Activated CD4-positive, alpha-beta T cell treated with anti-CD3 and anti-CD28 coated beads for 1 hour (primary cell): ENCODE data around the gene HID1.
"Not testable (repeated sequence)": the region's sequence is repeated elsewhere in the genome, so short reads cannot be mapped to it uniquely, and the experiment has no call there.

Experiments
- DNase-seq: peaks from one replicate; pipeline ENCODE4 v3.0.0-alpha.2; 2020

Gene HID1

DNA sequence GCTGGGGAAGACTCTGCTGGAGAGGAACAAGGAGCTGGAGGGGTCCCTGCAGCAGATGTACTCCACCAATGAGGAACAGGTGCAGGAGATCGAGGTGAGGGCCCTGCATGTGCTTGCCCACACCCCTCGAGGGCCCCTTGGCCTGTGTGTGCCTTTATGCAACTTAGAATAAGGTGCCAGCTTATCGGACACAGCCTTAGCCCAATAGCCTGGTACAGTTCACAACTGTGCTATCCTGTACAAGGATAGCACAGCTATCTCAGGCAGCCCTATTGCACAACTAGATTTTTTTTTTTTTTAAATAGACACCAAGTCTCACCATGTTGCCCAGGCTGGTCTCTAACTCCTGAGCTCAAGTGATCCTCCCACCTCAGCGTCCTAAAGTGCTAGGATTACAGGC, 27.0 kb upstream of the HID1 start:
- no peak for DNase-seq

DNA sequence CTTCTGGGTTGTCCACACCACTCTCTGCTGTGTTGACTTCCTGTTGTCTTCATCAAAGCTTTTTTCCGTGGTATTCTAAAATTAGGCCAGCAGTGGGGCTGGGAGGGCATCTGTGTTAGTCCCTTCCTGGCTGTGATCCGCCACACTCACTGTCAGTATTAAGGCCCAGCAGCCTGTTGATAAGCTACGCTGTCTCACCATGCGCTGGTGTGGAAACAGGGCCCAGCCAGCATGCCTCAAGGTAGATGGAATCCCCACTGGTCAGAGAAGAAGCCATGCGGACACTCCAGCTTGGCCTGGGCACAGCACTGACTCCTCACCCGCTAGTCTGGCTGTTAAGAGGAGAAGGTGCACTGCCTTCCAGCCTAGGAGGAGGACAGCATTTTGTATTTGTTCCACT, 26.2 kb upstream of the HID1 start:
- no peak for DNase-seq

DNA sequence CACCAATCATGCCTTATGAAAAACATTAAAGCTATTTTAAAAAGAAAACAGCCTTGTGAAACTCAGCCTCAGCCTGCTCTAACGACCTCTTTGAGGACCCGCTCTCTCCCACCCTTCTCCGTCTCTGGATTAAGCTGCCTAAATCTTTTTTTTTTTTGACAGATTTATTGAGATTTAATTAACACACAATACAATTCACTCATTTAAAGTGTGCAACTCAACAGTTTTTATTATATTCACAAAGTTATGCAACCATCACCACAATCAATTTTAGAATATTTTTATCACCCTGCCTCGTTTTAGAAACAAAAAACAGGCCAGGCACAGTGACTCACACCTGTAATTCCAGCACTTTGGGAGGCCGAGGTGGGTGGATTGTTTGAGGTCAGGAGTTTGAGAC, 23.3 kb upstream of the HID1 start:
- DNase-seq: no peak

DNA sequence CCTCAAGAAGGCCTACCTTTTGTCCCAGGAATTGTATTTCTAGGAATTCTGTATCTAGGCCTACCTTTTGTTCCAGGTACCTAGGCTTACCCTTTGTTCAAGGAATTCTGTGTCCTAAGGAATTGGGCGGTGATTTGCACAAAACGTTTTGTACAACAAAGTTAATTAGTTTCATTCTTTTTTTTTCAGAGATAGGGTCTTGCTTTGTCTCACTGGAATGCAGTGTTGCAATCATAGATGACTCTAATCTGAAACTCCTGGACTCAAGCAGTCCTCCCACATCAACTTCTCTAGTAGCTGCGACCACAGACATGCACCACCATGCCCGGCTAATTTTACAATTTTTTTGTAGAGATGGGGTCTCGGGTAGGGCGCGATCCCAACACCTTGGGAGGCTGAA, 21.9 kb upstream of the HID1 start:
- DNase-seq: no peak

DNA sequence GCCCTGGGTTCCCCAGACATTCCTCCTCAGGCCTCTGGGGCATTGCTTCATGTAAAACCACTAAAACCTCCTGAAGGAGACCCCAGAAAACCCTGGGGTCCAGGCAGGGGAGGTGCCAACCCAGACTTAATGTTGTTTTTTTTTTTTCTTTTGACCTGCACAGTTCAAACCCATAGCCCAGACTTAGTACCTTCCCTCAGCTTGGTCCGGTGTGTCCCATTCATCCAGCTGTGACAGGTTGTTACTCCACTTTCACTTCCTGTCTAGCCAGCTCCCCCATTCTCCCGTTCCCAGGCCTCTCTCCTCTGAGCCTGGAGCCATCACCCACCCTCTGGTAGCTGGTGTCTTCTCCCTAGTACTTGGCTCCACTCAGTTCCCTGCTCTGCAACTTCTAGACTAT, 19.7 kb upstream of the HID1 start:
- no peak for DNase-seq

DNA sequence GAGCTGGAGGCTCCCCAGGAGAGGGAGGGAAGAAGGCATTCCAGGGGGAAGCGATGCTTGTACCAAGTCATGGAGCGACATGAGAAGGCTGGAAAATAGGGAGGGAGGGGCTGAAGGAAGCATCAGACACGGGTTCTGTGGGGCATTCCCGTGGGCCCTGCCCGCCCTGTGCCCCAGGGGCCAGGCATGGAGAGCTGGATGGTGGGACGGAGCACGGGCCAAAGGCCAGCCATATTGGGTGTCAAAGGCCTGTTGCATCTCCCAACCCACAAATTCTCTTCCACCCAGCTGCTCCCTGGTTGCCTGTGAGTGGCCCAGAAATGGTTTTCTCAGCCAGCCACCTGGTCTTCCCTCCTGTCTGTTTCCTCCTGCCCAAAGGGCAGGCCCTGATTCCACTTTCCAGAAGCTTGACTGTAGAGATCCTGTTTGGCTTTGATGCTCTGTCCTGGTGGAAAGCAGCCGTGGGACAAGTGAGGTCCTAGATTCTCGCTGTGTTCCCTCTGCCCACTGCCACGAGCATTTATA, 18.1 kb upstream of the HID1 start:
- no peak for DNase-seq

DNA sequence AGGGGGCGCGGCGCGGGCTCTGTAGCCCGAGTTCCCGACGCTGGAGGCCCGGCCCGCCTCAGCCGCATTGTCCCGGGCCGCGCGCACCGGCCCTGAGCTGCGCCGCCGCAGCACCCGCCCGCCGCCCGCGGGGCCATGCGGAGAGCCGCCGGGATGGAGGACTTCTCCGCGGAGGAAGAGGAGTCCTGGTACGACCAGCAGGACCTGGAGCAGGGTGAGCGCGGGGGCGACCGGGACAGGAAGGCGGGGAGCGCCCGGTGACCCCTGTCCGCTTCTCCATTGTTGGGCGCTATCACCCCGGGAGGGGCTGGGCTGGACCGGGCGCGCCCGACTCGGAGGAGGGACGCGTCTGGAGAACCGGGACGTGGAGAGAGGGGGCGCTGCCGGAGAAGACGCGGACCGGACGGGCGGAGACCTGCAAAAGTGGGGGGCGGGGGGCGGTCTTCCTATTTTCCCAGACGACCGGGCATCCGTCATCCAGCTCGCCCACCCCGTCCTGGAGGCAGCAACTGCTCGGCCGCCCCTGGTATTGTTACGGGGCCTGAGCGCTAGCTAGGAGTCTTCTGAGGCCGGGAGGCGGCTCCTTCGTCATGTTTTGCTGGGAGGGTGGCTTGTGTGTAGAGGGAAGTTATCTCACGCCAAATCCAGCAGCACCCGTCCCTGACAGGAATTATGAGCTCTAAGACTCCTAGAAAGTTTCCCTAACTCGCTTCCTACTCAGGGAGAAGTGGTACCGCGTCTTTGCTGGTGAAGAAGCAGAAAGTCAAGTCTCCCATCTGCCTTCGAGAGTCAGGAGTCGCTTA, 15.6 kb upstream of the HID1 start:
- no peak for DNase-seq

DNA sequence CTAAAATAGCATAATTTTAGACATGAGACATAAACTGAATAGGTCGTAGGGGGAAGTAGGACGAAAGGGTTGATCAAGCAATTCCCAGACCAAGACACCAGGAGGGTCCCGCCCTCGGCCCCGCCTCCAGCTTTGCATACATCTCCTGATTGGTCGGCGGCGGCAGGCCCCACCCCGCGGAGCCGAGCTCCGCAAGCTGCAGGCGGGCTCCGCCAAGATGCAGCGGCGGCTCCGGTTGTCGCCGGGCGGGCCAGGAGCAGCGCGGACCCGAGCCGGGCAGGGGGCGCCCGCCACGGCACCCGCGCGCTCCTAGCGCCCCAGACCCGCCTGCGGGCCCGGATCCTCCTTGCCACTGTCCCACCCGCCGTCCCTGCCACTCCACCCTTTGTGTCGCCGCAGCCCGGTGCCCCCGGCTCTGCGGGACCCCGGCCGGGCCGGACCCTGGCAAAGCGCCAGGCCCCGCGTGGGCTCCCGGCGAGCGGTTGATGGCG, 14.9 kb upstream of the HID1 start, which contains the start of gene CDR2L:
TSS of gene CDR2L (plus strand) at position 215 of the 491 bp plus-strand sequence. CDS start 412 bp downstream, outside the sequence.
- peak; percentile 83 for DNase-seq

DNA sequence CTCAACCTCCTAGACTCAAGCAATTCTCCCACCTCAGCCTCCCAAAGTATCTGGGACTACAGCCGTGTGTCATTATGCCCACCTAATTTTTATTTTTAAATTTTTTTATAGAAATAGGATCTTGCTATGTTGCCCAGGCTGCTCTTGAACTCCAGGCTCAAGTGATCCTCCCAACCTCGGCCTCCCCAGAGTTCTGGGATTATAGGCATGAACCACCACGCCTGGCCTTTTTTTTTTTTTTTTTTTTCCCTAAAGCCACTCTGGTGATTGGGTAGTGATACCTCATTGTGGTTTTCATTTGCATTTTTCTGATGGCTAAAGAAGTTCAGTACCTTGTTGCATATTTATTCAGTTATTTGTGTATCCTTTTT, 13.6 kb upstream of the HID1 start:
- no peak for DNase-seq

DNA sequence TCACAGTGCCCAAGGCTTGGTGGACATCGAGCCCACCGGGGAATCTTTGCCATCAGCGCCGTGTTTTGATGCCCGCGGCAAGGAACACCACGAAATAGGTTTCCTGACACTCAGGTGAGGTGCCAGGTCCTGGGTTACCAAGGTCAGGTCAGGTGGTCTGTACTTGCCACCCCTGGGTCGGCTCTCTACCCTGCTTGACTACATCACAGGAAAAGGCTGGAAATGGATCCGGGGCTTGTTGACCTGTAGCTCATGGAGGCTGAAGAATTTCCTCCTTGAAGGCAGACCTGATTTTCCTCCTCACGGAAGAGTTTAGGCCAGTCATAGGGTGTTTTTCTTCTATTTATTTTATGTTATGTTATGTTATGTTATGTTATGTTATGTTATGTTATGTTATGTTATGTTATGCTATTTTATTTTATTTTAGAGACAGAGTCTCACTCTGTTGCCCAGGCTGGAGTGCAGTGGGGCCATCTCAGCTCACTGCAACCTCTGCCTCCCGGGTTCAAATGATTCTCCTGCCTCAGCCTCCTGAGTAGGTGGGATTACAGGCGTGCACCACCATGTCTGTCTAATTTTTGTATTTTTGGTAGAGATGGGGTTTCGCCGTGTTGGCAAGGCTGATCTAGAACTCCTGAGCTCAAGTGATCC, 10.2 kb upstream of the HID1 start:
- not testable (repeated sequence) for DNase-seq

DNA sequence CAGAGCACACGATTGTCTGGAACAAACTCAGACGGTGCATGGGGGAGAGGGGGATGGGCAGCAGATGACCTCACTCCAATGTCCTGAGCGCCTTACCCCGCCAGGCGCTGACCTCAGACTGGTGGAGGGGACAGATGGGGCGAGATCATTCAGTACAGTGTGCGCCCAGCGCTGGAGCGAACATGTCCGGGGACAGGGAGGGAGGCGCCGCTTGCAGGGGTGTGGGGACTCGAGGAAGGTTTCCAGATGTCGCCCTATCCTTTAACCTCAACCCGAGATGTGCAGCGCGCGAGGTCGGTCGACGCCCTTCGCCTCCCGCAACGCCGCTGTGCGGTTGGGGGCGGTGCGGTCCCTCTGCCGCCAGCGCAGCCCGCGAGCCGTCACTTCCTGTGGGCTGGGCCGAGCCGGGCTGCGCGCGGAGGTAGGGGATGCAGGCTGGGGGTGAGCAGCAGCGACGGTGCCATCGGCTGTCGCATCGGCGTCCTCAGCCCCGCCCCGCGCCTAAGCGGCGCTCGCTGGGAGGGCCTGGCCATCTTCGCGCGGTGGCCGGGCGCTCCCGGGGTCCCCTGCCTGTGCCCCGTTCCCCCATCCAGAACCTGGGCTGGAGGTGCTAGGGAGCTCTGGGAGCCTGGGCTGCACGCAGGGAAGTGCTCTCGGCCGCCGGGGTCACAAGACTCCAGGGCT, 9.6 kb upstream of the HID1 start:
- DNase-seq: peak; percentile 65

DNA sequence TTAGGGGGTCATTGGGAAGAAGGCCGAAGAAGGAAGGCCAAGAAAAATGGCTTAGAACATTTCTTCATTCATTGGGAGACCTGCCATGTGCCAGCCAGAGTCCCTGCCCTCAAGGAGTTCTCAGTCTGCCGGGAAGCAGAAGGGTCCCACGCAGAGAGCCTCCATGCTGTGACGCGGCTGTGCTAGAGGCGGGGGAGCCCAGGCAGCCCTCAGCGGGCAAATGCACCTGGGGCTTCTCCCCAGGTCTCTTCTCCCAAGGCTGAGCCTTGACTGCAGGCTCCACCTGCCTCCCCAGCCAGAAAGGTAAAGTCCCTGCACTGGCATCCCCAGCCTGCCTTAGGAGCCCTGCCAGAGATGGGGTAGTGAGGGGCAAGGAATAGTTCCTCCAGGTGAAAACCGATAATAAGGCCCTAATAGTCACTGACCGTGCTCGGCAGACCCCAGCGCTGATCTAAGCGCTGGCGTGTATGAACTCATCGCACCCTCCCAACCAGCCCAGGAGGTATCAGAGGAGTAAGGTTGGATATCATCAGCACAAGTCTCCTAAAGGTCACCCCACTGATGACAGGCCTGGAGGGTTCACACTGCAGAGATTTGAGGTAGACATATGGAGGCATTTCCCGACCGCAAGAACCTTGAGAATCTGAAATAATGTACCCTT, 8.9 kb upstream of the HID1 start:
- DNase-seq: no peak

DNA sequence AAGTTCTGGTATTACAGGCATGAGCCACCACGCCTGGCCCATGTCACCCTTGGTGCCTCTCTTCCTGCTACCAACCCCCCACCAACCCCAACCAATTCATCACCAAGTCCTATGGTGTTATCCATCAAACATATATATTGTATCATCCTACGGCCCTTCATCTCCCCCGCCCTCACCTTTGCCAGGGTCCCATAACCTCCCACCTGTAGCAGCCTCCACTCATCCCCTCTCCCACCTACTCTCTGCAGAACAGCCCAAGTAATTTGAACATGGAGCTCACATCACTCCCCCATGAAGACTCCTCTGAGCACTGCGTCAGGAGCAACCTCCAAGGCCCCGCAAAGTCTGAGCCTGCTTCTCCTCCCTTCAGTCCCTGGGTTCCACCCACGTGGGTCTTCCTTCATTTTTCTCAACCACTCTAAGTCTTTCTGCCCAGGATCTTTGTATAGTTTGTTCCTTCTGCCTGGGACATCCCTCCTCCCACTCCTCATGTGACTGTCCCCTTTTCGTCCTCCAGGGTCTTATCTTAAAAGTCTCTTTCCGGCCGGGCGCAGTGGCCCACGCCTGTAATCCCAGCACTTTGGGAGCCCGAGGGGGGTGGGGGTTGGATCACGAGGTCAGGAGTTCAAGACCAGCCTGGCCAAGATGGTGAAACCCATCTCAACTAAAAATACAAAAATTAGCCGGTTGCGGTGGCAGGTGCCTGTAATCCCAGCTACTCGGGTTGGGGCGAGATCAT, 7.0 kb upstream of the HID1 start:
- DNase-seq: no peak

DNA sequence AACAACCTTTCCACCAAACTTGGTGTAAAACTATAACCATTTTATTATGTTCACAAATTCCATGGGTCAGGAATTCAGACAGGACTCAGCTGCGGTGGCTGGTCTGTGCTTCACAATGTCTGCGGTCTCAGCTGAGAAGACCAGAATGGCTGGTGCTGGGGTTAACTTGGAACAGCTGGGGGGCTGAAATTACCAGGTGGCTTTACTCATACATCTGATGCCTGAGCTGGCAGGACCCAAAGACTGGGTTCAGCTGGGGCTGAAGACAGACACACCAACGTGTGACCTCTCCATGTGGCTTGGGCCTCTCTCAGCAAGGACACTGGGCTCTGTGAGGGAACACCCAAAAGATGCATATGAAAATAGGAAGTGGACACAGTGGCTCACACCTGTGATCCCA, 5.7 kb upstream of the HID1 start:
- no peak for DNase-seq

DNA sequence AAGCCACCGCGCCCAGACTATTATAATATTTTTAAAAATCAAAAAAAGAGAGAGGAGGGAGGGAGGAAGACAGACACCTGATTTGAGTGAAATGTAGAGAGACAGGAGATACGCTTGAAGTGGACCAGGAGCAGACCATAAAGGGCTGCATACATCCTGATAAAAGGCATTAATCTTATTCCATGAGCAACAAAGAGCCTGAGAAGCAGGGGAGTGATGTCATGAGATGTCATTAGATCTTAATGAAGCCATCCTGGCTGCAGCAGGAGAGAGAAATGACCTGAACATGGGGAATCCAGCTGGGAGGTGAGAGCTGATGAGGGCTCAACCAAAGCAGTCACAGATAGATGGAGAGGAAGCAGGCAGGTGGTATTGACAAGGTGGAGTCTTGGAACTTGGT, 5.2 kb upstream of the HID1 start:
- DNase-seq: no peak

DNA sequence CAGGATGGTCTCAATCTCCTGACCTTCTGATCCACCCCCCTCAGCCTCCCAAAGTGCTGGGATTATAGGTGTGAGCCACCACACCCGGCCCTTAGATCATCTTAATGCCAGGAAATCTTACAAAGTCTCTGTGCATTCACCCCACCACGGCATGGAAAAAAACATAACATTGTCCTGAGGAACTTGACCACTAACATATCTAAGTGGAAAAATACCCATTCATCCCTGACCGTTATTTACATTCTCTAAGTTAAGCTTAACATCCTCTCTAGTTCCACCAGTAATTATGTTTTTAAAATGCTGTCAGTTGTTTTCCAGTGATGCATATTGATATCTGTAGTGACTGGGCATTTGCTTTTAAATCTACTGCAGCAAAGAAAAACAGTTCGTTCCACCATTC, 3.4 kb upstream of the HID1 start:
- no peak for DNase-seq

DNA sequence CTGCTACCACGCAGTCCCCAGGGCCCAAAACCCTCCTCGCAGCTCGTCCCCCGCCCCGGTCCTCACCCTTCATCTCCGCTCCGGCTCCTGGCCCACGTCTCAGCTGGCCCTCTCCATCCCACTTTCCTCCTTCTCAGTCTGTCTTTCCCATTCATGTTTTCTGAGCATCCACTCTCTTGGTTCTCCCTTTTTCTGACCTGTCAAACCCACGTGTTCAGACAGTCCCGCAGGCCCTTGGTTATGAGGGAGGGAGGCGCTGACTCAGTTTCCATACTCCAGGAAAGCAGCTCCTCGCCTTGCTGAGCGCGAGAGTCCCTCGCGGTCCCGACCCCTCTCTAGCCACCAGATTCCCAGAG, 392 bp upstream of the HID1 start:
- DNase-seq: no peak

DNA sequence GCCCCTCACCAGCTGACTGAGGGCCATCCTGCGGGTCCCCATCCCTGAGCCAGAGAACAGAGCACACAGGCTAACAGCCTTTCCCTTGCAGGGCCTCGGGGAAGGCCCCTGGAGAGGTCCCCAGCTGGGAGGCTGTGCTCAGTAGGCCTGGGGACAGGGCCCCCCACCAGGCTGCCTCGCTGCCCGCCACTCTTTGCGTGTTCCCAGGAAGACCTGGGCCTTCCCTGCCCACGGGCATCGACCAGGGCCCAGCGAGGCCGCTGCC, 785 bp downstream of the HID1 start:
- DNase-seq: no peak

DNA sequence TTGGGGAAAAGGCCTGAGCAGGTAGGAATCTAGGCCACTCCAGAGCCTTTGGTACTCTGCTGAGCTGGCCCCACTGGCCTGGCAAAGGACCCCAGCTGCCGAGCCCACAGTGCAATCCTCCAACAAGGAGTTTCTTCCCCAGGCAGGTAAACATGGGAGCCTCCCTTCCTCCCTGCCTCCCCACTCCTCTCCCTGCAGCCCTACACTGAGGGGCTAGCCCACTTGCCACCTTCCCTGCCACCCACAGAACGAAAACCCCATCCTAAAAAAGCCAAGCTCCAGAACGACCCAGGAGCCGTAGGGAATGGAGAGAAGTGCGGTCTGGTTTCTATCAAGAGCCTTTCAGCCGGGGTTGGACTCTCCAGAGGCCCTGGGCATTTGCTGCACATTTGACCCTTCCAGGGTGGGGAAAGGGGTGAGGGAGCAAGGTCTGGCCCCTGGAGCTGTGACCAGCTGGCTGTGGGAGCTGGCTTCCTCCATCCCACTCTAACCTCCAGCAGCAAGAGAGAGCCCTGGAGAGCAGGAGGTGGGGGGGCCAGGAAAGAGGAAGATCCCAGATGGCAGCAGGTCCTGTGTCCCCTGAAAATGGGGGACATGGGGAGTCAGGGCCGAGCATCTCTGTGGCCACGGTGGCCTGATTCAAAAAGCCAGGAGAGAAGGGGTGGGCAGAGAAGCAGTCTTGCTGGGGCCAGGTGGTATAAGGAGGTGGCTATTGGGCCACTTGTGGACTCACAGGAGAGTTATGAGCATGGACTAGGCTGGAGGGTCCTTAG, 1.3 kb downstream of the HID1 start:
- no peak for DNase-seq

DNA sequence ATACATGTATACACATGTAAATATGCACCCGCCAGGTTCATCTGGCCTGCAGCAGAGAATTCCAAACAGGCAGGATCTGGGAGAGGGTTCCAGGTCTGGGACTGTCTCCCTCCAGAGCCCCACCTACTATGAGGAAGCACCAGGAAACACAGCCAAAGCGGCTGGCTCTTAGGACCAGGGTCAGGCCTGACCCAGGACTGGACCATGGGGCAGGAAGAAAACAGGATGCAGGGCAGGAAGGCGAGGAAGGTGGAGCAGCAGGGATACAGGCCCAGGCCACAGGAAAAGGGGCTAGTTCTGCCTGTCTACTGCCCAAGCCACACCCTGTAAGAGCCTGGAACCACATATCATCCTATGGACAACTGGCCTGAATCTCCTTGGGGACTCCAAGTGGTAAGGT, 2.2 kb downstream of the HID1 start:
- DNase-seq: no peak

DNA sequence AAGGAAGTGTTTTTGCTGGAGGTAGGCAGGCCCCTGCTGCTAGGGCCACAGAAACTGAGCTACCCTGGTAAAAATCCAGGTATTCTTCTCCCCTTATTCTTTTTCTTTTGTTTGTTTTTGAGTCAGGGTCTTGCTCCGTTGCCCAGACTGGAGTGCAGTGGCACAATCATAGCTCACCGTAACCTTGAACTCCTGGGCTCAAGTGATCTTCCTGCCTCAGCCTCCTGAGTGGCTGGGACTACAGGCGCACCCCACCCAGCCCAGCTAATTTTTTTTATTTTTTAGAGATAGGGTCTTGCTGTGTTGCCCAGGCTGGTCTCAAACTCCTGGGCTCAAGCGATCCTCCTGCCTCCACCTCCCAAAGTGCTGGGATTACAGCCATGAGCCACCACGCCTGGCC, 3.1 kb downstream of the HID1 start:
- DNase-seq: not testable (repeated sequence)

DNA sequence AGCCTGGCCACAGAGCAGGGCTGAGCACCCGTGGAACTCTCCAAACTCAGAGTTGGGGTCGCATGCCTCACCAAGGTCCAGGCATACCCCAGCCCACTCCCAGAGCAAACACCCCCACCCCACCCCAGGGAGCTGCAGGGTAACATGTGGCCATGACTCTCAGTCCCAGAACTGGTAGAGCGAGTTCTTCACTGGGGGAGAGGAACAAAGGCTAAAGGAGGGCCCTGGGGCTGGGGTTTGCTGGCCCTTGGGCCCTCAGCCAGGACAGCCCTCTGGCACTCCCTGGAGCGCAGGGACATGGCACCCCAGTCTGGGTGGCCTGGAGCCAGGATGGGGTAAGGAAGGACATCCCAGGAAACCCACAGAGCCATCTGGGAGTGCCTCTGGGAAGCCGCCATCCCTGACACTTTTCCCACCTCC, 4.2 kb downstream of the HID1 start:
- no peak for DNase-seq
